K562 (cell line): ENCODE results near the gene ARHGEF33. TPM values are rescaled to one million over a fixed set of nuclear protein-coding genes. Genes with fewer than 3 reads are reported as not detected.

Source experiments
- ATAC-seq: fragments of 200-7000 bp; cut with Tn5 transposase; 3 replicates; pipeline ENCODE4 v1.9.1; 2020; ENCODE audit warnings: moderate library complexity
- BruUV-seq: library from RNA; stranded (reverse); fragments of 400-500 nt; replicated peaks from 2 replicates; lab custom pipeline; 2021; lab: Mats Ljungman, UMichigan
- CTCF ChIA-PET: fragments of 300-600 bp; formaldehyde crosslinking; extraction: SDS; loops from one replicate; lab custom pipeline; 2021; ENCODE audit warnings: low intra/inter-chr PET ratio; lab: Yijun Ruan, JAX
- POLR2A ChIA-PET: fragments of 300-600, 350-650 bp; sonication (Branson Sonifier 250); formaldehyde crosslinking; extraction: SDS; loops from one replicate; lab custom pipeline; 2021; ENCODE audit warnings: antibody characterized with exemption, inconsistent platforms; lab: Yijun Ruan, JAX
- DNase-seq, 4 experiments: peaks; one replicate each; pipeline versions ENCODE4 v3.0.0 to v3.0.0-alpha.2; 2011 to 2018; ENCODE audit warnings: low spot score in 3 of 4, mixed read lengths in 3 of 4; ENCODE audit errors: extremely low read depth in 1 of 4
- FAIRE-seq: peaks from 2 replicates; lab custom pipeline; 2011; peaks lifted over from hg19 to GRCh38; lab: Jason Lieb, UNC
- H2AFZ ChIP-seq: 2 replicates; pipeline ENCODE4 v1.6.0; 2011; ENCODE audit warnings: low read depth, low read length, control low read depth, inconsistent platforms
- H3K27ac ChIP-seq: fragments of 200-600 bp; 3 replicates; pipeline ENCODE4 v1.8.0; 2011; ENCODE audit warnings: low read depth, mild to moderate bottlenecking, control low read depth, inconsistent platforms, low read length, moderate library complexity, mixed read lengths; ENCODE audit errors: extremely low read depth
- H3K27me3 ChIP-seq, 2 experiments: fragments of 300-600 bp in 1 of 2; 2 replicates in 1 of 2; 3 replicates in 1 of 2; pipeline versions ENCODE4 v1.6.0 to v1.8.0; 2011; ENCODE audit warnings: inconsistent platforms in 2 of 2, low read length in 2 of 2, mild to moderate bottlenecking in 1 of 2, mixed read lengths in 1 of 2, moderate library complexity in 1 of 2; ENCODE audit not compliant: control insufficient read depth in 2 of 2, insufficient read depth in 2 of 2
- H3K36me3 ChIP-seq: fragments of 300-600 bp; 3 replicates; pipeline ENCODE4 v1.8.0; 2011; ENCODE audit warnings: mild to moderate bottlenecking, low read length, inconsistent platforms; ENCODE audit not compliant: control insufficient read depth, insufficient read depth
- H3K4me1 ChIP-seq, 2 experiments: fragments of 200-600 bp in 1 of 2; replicated peaks in 1 of 2; 2 replicates in 1 of 2; 3 replicates in 1 of 2; pipeline versions ENCODE4 v1.5.1 to v1.8.0; 2011; ENCODE audit warnings: inconsistent platforms in 2 of 2, low read length in 2 of 2, mild to moderate bottlenecking in 1 of 2, mixed read lengths in 1 of 2, moderate library complexity in 1 of 2; ENCODE audit not compliant: control insufficient read depth in 2 of 2, insufficient read depth in 2 of 2
- H3K4me2 ChIP-seq: 2 replicates; pipeline ENCODE4 v1.6.1; 2011; ENCODE audit warnings: low read length, control low read depth, inconsistent platforms, mixed read lengths; ENCODE audit not compliant: insufficient read depth
- H3K4me3 ChIP-seq: fragments of 200-600 bp; sonication (generic), shearing (Covaris generic); 2 replicates; pipeline ENCODE4 v1.5.1; 2016; ENCODE audit warnings: control low read depth, inconsistent platforms
- H3K79me2 ChIP-seq: fragments of 200-600 bp; 3 replicates; pipeline ENCODE4 v1.8.0; 2011; ENCODE audit warnings: low read length, inconsistent platforms; ENCODE audit not compliant: control insufficient read depth, insufficient read depth
- H3K9ac ChIP-seq, 2 experiments: 2 replicates each; pipeline versions ENCODE4 v1.6.0 to v1.6.1; 2011; ENCODE audit warnings: low read depth in 2 of 2, low read length in 2 of 2, control low read depth in 1 of 2, inconsistent platforms in 1 of 2, mild to moderate bottlenecking in 1 of 2, mixed read lengths in 1 of 2; ENCODE audit not compliant: insufficient read depth in 1 of 2
- H3K9me1 ChIP-seq: one replicate; pipeline ENCODE4 v1.6.0; 2011; ENCODE audit warnings: inconsistent platforms, mild to moderate bottlenecking, low read length, moderate library complexity; ENCODE audit not compliant: control insufficient read depth, insufficient read depth
- H3K9me3 ChIP-seq: replicated peaks from 2 replicates; pipeline ENCODE4 v1.5.1; 2011; ENCODE audit warnings: low read depth, low read length, inconsistent platforms; ENCODE audit not compliant: control insufficient read depth, insufficient read depth
- H4K20me1 ChIP-seq: replicated peaks from 2 replicates; pipeline ENCODE4 v1.6.1; 2011; ENCODE audit warnings: low read length, inconsistent platforms, mixed read lengths; ENCODE audit not compliant: control insufficient read depth, insufficient read depth
- CHD4 ChIP-seq: fragments of 200-600 bp; sonication (generic); IDR thresholded peaks from 3 replicates; pipeline ENCODE4 v1.6.1; 2012; ENCODE audit warnings: low read depth, mild to moderate bottlenecking, mixed read lengths, low read length, inconsistent platforms; ENCODE audit not compliant: insufficient read depth, insufficient replicate concordance, poor library complexity, severe bottlenecking
- MAFK ChIP-seq: IDR thresholded peaks from 2 replicates; pipeline ENCODE4 v1.6.1; 2011; ENCODE audit warnings: low read length, improper control_type of control experiment
- NCOA4 ChIP-seq: fragments of 450-650 bp; IDR thresholded peaks from 2 replicates; pipeline ENCODE4 v1.6.1; 2018; ENCODE audit warnings: mild to moderate bottlenecking; ENCODE audit not compliant: partially characterized antibody
- ZBED1 ChIP-seq: IDR thresholded peaks from 2 replicates; pipeline ENCODE4 v1.6.1; 2014
- WGBS: fragments of 100-300 bp; shearing (Covaris generic); methylation state at CpG from one replicate; pipeline ENCODE4 v1.1.6; 2016; ENCODE audit warnings: low coverage, mixed read lengths; ENCODE audit not compliant: insufficient coverage; ENCODE audit errors: missing lambda C conversion rate; 5-methylcytosine and 5-hydroxymethylcytosine counted together
- in situ Hi-C: fragments of 300-500 bp; cut with MboI; formaldehyde crosslinking; loops from 4 replicates; pipeline ENCODE4 v1.15.0; 2018; ENCODE audit warnings: inconsistent platforms, mixed read lengths
- intact Hi-C: fragments of 100-400 bp; cut with micrococcal nuclease; formaldehyde crosslinking; loops from 2 replicates; pipeline ENCODE4 v1.14.2; 2022
- polyA plus RNA-seq, 8 experiments: library from polyadenylated mRNA; depleted of rRNA in 4 of 8; stranded (reverse) in 5 of 8; unstranded in 3 of 8; fragments of >200 nt; fragmentation: Nextera tagmentation in 2 of 8; fragmentation: Illumina TruSeq in 1 of 8; extraction: Ambion mirVana in 2 of 8; extraction: Trizol in 1 of 8; gene quantifications; 2 replicates each; pipeline versions ENCODE4 v1.2.1 to v1.2.3, GENCODE V29; 2011 to 2014; ENCODE audit warnings: inconsistent platforms in 1 of 8, missing spikeins in 1 of 8
- total RNA-seq, 7 experiments: library from RNA; depleted of rRNA in 6 of 7; stranded (reverse); fragments of >200 nt in 6 of 7; fragmentation: Illumina TruSeq in 2 of 7; extraction: Trizol in 2 of 7; gene quantifications; 2 replicates each; pipeline versions ENCODE4 v1.2.1 to v1.2.3, GENCODE V29; 2011 to 2021; ENCODE audit warnings: low replicate concordance in 1 of 7
- TF ChIP-seq, protein P1 (sequence below): fragments of 450-650 bp; IDR thresholded peaks from 2 replicates; pipeline ENCODE4 v1.6.1; 2016; ENCODE audit warnings: low read depth, mild to moderate bottlenecking, moderate library complexity
- TF ChIP-seq, protein P2 (sequence below): sonication (generic); formaldehyde crosslinking; IDR thresholded peaks from 2 replicates; pipeline ENCODE4 v1.8.0; 2022; ENCODE audit warnings: mild to moderate bottlenecking, missing genetic modification reagents, borderline replicate concordance
- TF ChIP-seq, protein P3 (sequence below), 2 experiments: fragments of 250-450 bp in 1 of 2; fragments of 450-650 bp in 1 of 2; sonication (Bioruptor Pico) in 1 of 2; IDR thresholded peaks; 2 replicates each; pipeline versions ENCODE4 v1.6.1 to v1.8.0; 2016 to 2021; ENCODE audit warnings: mild to moderate bottlenecking in 2 of 2, moderate library complexity in 2 of 2, missing compliant biosample characterization in 1 of 2, missing genetic modification characterization in 1 of 2
- TF ChIP-seq, protein P4 (sequence below): sonication (generic); formaldehyde crosslinking; IDR thresholded peaks from 2 replicates; pipeline ENCODE4 v1.8.1; 2023; ENCODE audit warnings: mild to moderate bottlenecking, missing genetic modification reagents, moderate library complexity

Gene ARHGEF33
- total and polyA plus RNA-seq, 9 of the 15 experiments (the other 6 are each of a cell fraction or from before 2014, with no cell fraction given), result 0.01 to 0.08 (median 0.03) TPM; not detected in 5

DNA sequence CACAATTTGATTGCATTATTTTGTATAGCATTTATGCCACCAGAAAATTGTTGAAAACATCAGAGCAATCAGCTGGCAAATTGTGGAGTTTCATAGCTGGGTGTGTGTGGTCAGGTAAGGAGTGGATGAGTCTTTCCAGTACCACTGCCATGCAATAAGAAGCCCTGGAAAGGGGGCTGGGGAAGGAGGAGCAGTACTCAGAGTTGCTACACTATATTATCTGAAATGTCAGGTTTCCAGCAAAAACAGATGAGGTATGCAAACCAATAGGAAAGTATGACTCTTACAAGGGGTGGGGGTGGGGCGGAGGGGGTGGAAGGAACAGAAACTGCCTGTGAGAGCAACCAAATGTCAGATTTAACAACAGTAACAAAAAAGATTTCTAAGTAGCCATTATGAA lies 119.0 kb downstream of the ARHGEF33 start (continued):
- TF ChIP-seq, protein P1, sequence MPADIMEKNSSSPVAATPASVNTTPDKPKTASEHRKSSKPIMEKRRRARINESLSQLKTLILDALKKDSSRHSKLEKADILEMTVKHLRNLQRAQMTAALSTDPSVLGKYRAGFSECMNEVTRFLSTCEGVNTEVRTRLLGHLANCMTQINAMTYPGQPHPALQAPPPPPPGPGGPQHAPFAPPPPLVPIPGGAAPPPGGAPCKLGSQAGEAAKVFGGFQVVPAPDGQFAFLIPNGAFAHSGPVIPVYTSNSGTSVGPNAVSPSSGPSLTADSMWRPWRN, result no peak
- TF ChIP-seq CHD4 (no peak), NCOA4 (no peak), ZBED1 (no peak), MAFK (no peak)
- TF ChIP-seq, protein P2, sequence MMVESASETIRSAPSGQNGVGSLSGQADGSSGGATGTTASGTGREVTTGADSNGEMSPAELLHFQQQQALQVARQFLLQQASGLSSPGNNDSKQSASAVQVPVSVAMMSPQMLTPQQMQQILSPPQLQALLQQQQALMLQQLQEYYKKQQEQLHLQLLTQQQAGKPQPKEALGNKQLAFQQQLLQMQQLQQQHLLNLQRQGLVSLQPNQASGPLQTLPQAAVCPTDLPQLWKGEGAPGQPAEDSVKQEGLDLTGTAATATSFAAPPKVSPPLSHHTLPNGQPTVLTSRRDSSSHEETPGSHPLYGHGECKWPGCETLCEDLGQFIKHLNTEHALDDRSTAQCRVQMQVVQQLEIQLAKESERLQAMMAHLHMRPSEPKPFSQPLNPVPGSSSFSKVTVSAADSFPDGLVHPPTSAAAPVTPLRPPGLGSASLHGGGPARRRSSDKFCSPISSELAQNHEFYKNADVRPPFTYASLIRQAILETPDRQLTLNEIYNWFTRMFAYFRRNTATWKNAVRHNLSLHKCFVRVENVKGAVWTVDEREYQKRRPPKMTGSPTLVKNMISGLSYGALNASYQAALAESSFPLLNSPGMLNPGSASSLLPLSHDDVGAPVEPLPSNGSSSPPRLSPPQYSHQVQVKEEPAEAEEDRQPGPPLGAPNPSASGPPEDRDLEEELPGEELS (CRISPR knock-in tag), result no peak

DNA sequence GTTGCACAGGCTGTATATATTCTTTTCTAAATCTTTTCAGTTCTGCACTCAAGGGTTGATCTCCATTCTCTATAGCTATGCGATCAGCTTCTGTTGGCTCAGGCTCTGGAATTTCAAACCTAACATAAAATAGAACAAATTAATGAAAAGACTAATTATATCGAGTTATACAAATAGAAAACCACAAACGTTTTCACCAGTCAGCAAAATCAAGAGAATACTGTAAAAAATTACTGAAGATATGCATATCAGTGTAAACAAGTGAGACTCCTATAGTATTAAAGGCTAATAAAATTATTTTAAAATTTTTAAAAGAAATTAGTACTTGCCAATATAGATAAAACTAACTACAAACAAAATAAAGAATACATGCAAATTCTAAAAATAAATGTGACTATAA lies 124.2 kb downstream of the ARHGEF33 start:
- DNase-seq, result no peak
- Histone ChIP-seq H3K4me3 (no peak overlapping the region), H3K9me3 (no peaks in the 10 kb centered on the region), H3K9ac (no peak overlapping the region), H3K36me3 (peaks cover 30% of the 10 kb centered on the region), H3K9me1 (no peaks in the 10 kb centered on the region), H4K20me1 (no peaks in the 10 kb centered on the region), H3K27me3 (no peaks in the 10 kb centered on the region), H3K4me2 (no peak overlapping the region), H3K79me2 (no peaks in the 10 kb centered on the region), H3K27ac (no peak overlapping the region), H2AFZ (no peak overlapping the region), H3K4me1 (no peaks in the 10 kb centered on the region)
- CTCF ChIA-PET, result no interaction called here
- ATAC-seq, result no peak
- FAIRE-seq, result no peak
- BruUV-seq, result no TSS peak
- 71% methylated on average over 3 of the region's 3 CpGs for WGBS
- in situ Hi-C loops (no loop called here), intact Hi-C loops (no loop called here)
- POLR2A ChIA-PET, result no interaction called here
- TF ChIP-seq NCOA4, result no peak
- TF ChIP-seq, protein P3, sequence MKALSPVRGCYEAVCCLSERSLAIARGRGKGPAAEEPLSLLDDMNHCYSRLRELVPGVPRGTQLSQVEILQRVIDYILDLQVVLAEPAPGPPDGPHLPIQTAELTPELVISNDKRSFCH (CRISPR knock-in tag; IDR thresholded peaks at IDR 0.05), result no peak
- TF ChIP-seq, protein P3 (tag; IDR thresholded peaks at IDR 0.05), result no peak
- TF ChIP-seq, protein P4, sequence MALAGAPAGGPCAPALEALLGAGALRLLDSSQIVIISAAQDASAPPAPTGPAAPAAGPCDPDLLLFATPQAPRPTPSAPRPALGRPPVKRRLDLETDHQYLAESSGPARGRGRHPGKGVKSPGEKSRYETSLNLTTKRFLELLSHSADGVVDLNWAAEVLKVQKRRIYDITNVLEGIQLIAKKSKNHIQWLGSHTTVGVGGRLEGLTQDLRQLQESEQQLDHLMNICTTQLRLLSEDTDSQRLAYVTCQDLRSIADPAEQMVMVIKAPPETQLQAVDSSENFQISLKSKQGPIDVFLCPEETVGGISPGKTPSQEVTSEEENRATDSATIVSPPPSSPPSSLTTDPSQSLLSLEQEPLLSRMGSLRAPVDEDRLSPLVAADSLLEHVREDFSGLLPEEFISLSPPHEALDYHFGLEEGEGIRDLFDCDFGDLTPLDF (CRISPR knock-in tag), result no peak
